MM.1S (cell line): ENCODE results near the gene IYD.

Experiments used
- EZH2 ChIP-seq: fragments of 300-600 bp; sonication (generic); optimal IDR thresholded peaks from 2 replicates; pipeline ENCODE3; 2017; ENCODE audit warnings: low read depth, mild to moderate bottlenecking, antibody characterized with exemption, low read length, mixed read lengths
- TF ChIP-seq, protein P1 (sequence below): fragments of 300-600 bp; sonication (generic); IDR thresholded peaks from 2 replicates; pipeline ENCODE4 v1.5.1; 2016; ENCODE audit warnings: antibody characterized with exemption, low read length, mixed read lengths

GRCh38 chr6:150342126-150342525 is 26.7 kb upstream of the IYD start:
- TF ChIP-seq, protein P1, sequence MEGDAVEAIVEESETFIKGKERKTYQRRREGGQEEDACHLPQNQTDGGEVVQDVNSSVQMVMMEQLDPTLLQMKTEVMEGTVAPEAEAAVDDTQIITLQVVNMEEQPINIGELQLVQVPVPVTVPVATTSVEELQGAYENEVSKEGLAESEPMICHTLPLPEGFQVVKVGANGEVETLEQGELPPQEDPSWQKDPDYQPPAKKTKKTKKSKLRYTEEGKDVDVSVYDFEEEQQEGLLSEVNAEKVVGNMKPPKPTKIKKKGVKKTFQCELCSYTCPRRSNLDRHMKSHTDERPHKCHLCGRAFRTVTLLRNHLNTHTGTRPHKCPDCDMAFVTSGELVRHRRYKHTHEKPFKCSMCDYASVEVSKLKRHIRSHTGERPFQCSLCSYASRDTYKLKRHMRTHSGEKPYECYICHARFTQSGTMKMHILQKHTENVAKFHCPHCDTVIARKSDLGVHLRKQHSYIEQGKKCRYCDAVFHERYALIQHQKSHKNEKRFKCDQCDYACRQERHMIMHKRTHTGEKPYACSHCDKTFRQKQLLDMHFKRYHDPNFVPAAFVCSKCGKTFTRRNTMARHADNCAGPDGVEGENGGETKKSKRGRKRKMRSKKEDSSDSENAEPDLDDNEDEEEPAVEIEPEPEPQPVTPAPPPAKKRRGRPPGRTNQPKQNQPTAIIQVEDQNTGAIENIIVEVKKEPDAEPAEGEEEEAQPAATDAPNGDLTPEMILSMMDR = no peak
- no peak for TF ChIP-seq EZH2
